DMS 273 (cell line): ENCODE results near the gene CHRDL1.
A peak's percentile ranks its signal among the peaks of the same experiment; 100 is the strongest.
"Not testable (repeated sequence)": the region's sequence is repeated elsewhere in the genome, so short reads cannot be mapped to it uniquely, and the experiment has no call there.

Experiments
- DNase-seq: peaks from one replicate; lab custom pipeline; 2025; ENCODE audit not compliant: unreplicated experiment; lab: John Stamatoyannopoulos, UW

CHRDL1 gene, protein sequence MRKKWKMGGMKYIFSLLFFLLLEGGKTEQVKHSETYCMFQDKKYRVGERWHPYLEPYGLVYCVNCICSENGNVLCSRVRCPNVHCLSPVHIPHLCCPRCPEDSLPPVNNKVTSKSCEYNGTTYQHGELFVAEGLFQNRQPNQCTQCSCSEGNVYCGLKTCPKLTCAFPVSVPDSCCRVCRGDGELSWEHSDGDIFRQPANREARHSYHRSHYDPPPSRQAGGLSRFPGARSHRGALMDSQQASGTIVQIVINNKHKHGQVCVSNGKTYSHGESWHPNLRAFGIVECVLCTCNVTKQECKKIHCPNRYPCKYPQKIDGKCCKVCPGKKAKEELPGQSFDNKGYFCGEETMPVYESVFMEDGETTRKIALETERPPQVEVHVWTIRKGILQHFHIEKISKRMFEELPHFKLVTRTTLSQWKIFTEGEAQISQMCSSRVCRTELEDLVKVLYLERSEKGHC

DNA sequence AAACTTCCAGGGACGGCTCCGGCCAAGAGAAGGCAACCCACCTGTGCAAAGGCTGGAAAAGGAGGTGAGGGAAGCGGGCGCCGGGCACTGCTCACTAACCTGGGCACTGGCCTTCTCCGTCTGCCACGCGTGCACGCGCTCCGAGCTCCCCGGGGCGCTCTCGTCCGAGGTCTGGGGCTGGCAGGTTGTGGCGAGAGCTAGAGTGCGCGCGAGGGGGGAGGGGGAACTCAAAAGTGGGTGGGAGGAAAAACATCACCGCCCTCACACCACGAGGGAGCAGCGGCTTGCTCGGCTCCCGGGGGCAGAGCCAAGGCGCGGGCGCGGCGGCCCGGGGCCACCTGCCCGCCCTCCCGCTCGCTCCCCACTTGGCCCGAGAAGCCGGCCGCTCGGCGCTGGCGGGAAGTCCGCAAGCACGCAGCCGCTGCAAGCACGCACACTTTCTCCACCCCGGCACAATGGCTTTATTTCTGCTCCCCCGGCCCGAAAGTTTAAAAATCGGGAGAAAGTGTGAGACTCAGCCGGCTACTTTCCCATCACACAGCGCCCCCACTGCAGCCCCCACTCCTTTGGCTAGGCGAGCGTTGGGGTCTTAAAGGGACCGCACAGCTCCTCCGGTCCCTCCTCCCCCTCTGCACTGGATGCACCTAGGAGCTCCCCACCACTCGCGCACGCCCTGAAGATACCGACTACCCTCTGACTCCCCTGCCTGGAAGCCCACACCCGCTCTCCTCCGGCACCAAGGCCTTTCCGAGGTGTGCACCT lies at the start of gene CHRDL1:
Gene CHRDL1 (minus strand): TSS at position 173 of the 762 bp plus-strand sequence. CDS start 3,636 bp downstream, outside the sequence.
- peak; percentile 84 for DNase-seq

DNA sequence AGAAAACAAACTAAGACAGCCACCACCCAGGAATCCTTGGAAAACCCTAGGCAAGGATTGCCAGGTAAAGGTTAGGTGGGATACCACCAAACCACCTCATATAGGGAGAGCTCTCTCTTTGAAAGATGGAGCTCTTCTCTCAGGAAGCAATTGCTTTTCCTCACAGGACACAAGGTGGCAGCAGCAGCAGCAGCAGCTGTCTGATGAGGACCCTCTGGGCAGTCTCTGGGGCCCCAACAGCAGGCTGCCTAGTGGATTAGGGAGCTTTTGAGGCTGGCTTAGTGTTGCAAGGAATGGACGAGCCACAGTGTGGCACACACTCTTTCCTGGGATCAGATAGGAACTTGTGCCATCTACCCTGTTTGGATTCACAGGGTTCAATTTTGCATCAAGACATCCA lies 41.4 kb upstream of the CHRDL1 start:
- peak; percentile 20 for DNase-seq

DNA sequence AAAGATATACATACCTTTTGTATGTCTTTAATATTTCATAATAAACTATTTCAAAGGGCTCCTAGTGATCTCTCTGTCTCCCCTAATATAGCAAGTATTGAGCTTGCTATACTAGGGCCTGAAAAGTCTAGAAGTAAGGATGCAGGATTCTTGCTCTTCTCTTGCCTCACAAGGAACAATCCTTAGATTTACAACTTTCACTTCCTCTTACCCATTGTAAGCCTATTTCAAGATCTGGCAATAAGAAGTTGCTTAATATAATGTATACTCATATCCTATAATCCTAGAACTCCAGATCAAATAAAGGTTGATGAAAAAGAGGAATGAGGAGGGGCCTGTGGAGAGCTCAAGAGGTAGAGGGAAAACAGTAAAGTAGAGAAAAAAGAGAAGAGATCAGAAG lies 40.8 kb upstream of the CHRDL1 start:
- no peak for DNase-seq

DNA sequence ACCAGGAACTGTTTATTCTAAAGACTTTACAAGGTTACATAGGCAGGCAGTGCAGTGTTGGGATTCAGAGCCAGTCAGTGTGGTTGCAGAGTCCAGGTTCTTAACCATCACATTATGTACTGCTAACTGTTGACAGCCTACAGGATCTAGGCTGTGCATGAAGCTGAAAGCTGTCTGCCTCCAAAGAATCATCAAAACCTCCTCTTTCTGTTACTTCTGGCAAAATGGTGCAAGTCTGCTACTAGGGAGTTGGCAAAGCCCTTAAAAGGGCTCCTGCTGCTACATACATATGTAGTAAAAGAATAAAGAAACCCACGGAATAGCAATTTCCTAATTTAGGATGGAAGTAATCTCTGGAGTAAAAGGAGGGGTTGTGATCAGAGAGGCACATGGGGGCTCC lies 40.4 kb upstream of the CHRDL1 start:
- DNase-seq: no peak

DNA sequence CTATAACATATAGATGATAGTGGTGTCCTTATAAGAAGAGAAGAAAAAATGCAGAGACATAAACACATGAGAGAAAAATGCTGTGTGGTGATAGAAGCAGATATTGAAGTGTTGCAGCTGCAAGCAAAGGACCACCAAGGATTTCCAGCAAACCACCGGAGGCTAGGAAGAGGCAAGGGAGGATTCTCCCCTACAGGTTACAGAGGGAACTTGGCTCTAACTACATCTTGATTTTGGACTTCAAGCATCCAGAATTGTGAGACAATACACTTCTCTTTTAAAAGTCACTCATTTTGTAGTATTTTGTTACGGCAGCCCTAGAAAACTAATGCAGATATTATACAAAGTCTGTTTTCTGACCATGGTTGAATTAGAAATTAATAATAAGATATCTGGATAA lies 30.4 kb upstream of the CHRDL1 start:
- DNase-seq: no peak

DNA sequence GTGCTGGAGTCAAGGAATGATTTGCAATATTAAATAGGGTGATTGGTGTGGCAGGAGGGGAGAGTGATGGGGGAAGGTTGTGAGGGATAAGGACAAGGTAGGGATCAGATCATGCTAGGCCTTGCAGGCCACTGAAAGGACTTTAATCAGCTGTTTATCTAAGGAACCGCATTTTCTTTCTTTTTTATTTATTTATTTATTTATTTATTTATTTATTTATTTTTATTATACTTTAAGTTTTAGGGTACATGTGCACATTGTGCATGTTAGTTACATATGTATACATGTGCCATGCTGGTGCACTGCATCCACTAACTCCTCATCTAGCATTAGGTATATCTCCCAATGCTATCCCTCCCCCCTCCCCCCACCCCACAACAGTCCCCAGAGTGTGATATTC lies 20.9 kb upstream of the CHRDL1 start:
- DNase-seq: not testable (repeated sequence)

DNA sequence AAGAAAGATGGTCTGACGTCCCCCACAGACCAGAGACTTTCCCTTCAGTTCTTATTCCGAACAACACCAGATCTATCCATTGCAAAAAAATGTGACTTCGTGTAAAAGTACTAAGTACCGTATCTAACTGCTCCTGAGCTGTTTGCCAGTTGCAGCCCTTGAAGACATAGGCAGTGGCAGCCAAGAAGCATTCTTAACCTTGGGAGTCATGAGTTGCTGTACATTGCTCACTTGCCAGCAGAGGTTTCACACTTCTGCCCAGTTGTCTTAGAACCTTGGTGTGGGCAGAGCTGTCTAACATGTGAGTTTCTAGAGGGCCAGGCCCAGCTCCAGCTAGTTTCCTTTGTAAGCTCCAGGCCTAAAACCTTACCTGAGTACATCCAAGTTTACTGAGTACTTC lies 10.5 kb upstream of the CHRDL1 start:
- DNase-seq: no peak

DNA sequence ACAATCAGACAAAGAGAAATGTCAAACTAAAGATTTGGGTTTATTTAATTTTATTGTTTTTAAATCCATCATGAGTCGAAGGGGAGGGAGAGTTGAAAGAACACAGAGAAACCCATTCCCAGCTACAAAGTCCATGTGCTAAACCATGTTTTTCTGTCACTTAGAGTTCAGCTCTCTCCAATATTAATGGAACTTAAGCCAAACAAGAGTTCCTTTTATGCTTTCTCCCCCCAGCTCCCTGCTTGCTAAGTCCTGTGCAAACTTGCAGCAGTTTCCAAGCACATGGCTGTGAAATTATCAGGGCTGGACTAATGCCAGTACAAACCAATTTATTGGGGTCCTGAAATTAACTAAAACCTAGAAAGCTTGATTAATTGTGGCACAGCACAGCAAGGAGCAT lies 9.7 kb upstream of the CHRDL1 start:
- no peak for DNase-seq

DNA sequence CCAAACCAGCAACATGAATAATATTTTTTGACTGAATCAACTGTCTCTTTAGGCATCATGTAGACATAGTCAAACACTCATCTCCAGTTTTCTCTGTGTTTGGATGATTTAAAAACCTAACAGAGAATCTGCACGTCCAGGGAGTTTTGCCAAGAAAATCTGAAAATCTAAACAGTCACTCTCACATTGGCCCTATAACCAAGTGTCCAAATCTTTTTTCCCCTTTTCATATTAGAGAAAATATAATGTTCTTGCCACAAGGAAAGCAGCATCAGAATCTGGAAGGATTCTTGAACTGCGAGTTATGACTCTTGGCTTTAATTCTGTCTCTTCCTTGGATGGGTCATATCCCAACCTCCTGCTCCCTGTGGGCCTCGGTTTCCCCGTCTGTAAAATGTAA lies 8.8 kb upstream of the CHRDL1 start:
- no peak for DNase-seq

DNA sequence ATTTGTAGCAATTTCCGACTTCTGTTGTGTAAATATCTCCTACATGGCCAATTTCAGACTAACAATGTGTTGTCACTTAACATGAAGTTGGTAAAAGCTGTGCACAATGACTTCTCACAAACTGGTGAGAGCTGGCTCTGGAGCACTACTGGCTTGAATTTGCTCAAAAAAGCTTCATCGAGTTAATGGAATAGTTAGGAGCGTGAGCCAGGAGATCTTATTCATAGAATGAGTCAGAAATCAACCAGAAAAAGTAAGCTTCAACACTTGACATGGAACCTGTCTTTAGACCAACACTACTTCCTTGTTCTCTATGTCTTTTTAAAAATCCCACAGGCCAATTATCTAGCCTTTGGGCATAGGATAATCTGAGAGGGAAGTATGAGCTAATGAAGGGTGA lies 7.9 kb upstream of the CHRDL1 start:
- no peak for DNase-seq

DNA sequence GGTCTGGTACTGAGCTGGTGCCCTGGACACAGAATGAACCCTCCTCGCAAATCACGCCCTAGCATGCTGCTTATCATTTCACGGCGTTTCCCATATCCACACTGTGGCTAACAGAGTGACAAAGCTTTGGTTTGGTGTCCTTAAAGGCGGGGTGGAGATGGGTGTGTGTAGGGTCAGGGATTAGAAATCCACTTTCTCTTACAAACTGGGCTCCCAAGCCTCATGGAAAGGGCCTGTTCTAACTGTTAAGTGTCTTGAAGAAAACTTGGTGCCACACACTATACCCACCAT lies 735 bp upstream of the CHRDL1 start:
- no peak for DNase-seq

DNA sequence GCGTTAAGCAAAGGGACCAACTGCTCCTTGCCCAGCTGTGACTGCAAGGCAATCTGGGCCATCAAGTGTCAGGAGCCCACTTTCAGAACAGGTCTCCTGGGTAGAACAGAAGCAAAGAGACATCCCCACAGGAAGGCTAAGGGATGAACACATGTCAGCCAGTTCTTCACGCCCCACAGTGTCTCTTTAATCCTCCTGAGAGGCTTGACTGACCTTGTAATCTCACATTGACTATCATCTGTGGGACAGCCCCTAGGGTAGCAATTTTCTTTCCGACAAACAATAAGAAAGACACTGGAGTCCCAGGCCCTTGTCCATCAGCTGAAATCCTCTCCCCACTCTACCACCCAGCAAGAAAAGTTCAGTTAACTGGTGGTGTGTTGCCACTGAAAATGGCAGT lies 1.0 kb downstream of the CHRDL1 start:
- no peak for DNase-seq

DNA sequence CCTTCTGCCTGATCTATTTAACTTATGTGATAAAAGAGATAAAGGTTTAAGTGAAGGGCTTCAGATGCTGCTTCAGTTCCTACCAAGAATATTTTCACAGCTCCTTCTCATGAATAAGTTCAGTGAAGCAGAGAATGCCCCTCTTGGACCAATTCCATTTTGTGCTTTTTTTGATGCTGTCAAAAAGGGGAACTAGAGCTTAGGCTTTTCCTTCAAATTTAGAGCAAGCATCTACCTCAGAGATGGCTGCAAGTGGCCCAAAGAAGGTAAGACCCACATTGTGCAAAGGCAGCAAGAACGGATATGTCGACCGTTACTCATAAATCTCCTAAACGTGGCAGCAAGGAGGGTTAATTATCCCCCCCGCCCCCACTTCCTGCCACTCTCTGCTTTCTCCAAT lies 4.5 kb downstream of the CHRDL1 start:
- DNase-seq: no peak

DNA sequence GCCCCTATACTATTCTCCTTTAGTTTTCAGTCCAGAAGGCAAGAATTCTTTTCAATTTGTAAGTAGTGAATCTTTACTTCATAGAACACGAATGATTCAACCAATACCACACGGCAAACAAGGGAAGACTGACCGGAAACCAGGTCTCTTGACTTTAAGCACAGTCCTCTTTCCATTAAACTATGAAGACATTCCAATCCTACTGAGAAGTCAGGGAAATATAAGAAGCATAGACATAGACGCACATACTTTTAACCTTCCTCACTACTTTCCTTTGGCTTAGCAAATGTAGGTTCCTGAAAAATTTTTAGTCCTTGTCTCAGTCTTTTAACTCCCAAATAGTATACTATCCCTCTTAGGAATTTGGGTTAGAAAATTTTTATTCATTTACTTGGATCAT lies 9.1 kb downstream of the CHRDL1 start:
- DNase-seq: no peak

DNA sequence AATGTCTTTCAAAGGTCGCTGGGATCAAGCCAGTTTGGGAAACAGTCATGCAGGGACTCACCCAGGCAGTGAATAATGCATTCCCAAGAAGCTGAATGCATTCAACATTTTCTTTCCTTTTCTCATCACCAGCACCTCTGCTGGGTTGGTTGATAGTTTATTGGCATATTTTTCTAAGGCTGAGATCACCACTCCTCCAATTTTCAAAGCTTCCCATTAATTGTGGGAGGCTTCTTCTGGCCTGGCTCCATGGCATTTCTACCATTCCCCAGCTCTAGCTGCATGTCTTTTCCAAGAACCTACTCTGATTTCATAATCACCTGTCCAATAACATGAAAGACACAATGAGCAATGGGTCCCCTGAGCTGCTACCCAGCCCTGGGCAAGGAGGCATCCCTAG lies 35.8 kb downstream of the CHRDL1 start:
- DNase-seq: no peak

DNA sequence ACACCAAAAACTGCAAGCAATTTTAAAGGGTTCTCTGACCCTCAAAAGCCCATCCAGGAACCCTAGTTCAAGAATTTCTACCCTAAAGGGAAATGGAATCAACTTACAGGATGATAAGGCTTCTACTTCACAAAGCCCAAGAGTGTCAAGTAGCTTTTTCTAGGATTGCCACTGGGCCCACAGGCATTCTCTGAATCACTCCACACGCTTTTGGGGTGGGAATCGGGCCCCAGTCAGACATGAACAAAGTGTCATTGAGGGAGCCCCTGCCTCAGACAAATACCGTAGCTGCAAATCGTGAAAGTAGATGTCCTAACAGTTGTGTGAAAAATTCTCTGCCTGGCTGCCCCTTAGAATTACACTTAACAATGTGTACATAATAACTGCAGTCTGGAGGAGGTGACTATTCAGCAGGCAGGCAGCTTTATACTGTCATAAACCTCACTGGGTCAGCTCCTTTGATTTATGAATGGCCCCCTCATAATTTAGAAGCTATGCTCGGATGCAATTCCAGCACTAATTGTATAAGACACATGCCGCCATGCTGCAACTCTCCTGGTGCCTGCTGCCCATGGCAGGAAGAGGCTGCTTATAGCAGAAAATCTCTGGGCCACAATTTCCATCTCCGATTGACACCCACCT lies 36.7 kb downstream of the CHRDL1 start:
- DNase-seq: no peak

DNA sequence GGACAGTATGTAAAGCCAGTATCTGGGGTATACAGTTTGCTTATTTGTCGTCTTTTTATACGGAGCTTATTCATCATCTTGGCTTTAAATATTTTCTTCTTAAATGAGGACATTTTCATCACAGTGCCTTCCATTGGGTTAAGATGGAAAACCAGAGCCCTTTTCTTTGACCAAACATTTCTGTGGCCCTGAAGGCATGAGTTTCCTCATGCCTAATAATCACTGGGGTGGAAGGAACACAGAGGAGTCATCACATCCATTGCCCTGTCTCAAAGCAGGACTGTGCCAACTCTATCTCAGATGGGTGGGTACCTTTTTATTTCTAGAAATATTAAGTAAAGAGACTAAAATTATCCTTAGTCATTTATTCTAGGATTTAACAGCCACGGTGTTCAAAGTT lies 40.0 kb downstream of the CHRDL1 start:
- no peak for DNase-seq

DNA sequence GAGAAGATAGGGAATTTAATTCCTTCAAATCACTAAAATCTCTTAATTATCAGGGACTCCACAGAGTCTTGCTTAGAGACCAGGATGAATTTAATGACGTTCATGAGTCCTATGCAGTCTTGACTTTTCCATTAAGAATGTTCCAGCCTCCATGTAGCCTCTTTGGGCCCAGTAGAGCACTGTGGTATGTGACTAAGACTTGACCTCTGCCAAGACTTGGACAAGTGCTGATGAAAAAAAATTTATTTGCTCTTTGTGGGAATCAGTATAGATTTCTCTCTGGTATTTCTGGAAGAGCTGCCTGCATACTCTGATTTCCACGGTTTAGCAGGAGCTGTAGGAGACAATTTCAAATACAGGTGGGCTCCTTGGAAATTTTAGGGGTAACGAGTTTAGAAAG lies 40.6 kb downstream of the CHRDL1 start:
- no peak for DNase-seq

DNA sequence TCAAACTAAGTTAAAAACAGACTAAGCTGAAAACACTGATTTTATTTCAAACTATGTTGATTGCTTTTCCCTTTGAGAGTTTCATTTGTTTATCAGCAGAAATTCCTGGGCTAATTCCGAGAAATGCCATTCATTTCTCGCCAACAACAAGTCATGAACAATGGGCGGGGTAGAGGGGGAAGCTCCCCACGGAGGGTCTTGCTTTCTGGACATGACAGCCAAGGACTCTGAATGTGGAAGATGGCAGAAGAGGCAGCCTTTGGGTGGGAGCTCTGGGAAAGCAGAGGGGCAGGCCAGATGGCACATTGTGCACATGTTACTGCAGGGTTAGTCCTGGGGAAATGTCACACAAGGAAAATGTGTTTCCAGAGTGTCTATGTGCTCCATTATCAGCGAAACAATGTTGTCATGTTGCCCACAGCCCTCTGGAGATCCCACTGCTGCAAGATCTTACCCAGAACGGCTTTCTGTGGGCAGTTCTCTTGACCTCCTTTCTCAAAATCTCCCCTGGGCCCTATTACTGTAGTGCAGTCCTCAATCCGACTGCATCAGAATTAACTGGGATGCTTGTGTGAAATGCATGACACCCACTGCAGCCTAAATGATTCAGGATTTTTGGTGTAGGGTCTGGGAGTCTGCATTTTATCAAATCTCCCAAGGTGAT lies 45.0 kb downstream of the CHRDL1 start:
- no peak for DNase-seq

DNA sequence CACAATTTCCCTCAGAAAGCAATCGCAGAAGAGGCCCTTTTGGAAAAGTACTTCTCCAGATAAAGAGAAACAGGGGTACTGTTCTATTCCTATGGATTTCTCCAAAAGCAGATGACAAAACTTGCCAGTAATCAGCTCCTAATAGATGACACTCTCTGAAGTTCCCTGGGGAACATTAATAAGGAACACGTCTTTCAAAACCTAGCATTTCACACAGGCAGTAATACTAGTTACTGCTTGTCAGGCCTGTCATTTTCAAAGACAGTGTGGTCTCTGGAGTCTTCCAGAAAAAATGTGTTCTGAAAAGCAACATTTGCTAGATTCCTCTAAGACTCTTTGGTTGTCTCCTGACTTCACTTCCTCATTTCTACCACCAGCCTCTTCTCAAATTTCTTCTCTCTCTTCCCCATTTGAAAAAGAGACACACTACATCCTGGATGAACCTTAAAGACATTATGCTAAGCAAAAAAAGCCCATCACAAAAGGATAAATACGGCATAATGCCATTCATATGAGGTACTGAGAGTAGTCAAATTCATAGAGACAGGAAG lies 47.3 kb downstream of the CHRDL1 start:
- no peak for DNase-seq

DNA sequence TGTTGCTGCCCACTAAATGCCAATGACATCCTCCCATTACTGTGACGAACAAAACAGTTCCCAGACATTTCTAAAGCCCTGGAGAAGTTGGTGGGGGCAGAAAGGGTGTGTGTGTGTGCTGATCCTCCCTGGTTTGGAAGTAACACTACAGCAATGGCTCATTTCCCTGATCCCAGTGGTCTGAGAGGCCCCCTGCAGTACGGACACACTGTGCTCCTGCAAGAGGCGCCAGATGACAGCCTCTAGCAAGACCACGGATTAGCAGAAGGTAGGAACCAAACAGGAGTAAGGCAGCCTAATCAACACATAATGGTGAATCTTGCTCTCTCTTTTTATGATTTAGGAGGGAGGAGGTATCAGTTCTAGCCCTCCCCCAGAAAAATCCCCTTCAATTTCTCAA lies 49.6 kb downstream of the CHRDL1 start:
- no peak for DNase-seq
